ENCODE measurements around the gene SMG1.

SMG1 gene

GRCh38 chr16:18842565-18842964 lies 83.6 kb downstream of the SMG1 start:
- DNase-seq: no peak

- DNase-seq: no peak
These were observed 84.2 kb downstream of the SMG1 start for GRCh38 chr16:18841833-18842525.

DNA sequence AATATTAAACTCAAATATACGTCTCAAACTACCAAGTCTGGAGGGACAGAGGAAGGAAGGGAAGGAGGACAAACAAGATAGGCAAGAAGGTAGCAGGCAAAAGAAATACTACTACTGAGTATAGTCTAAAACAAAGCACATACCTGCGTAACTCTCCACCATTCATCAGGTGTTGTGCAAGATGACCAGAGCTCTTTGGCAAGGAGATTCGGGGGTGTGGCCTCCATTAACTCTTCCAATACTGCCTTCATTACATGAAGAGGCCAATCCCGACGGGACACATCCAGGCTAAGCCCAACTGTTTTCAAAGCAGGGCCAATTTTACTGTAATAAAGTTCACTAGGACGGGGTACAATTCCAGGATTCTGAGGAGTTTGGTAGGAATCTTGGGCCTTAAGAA lies 86.7 kb downstream of the SMG1 start:
- no peak for DNase-seq

- DNase-seq: no peak
These were observed 89.5 kb downstream of the SMG1 start for GRCh38 chr16:18836702-18837101.

DNA sequence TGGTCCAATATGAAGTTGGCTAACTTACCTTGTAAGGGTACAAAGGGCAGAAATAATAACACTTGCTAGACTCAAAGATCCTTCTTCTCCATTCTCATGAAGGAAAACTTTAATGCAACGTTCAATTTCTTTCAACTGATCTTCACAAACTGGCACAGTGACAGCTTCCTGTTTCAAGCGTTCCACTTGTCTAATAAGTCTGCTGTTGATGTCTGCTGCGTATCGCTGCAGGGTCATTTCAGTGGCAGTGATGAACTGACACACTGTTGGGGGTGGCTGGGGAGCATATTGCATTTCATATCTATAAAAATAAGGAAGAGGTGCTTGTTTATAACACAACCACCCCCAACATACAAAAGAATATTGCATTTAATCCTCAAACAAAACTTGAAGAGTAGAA lies 91.3 kb downstream of the SMG1 start:
- DNase-seq: no peak

DNA sequence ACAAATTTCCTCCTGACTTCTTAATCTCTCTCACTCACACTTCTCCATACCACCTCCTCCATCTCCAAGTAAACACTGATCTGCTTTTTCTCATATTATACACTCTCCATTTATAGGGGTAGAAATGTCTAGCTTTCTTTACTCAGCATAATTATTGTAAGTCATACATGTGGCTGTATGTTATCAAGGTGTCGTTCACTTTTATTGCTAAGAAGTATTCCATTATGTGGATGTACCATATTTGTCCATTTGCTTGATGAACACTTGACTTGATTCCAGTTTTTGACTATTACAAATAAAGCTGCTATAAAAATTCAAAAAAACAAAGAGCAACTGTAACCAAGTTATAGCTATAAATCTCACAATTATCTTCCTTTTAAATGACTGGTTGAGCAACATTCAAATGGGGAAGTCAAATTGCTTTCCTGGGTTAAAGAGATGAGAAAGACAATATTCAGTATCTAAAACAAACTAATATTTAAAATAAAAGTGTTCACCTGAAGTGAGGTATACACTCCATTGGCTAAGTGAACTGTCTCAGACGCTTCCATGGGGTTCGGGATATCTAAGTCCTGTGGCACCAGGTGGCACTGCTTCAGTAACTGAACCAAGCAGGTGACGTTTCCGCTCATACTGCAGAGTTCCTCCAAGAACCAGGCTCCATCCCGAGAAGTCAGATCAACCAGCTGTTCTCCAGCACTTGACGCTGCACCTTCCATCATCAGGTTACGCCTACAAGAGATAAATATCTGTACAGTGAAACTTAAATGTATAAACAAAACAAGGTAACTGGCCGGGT lies 92.3 kb downstream of the SMG1 start:
- DNase-seq: no peak

DNA sequence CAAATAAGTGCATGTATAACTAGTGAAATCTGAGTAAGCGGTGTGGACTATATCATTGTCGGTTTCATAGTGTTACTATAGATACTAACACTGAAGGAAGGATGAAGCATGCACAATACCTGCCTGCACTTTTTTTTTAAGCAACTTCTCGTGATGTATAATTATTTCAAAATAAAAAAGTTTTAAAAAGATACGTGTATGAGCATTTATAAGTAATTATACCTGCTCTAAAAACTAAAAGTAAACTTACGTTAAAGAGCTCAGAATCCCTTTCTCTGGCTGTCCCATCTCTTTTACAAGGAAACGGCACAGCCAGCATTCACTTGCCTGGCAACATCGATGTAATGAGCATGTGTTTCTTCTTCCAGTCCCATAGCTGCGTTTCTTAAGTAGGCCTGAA lies 93.6 kb downstream of the SMG1 start:
- DNase-seq: no peak

- DNase-seq: no peak
These were observed 94.2 kb downstream of the SMG1 start for GRCh38 chr16:18832006-18832405.

DNA sequence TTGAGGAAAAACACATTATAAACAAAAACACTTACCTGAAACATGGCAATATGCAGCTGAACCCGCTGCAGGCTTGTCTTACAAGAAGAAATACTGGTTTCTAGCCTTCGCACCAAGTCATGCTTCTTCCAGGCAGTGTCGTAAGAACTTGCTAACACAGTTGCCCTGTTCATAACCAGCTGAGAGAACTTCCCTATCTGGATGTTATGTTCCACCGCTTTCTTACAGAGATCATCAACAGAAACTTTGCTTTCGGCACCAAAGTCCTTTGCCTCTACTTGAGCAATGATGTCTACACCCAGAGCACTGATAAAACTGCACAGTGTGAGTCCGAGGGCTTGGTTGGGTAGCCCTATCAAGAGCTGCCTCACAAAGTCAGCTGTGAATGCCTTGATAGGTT lies 97.0 kb downstream of the SMG1 start:
- no peak for DNase-seq

DNA sequence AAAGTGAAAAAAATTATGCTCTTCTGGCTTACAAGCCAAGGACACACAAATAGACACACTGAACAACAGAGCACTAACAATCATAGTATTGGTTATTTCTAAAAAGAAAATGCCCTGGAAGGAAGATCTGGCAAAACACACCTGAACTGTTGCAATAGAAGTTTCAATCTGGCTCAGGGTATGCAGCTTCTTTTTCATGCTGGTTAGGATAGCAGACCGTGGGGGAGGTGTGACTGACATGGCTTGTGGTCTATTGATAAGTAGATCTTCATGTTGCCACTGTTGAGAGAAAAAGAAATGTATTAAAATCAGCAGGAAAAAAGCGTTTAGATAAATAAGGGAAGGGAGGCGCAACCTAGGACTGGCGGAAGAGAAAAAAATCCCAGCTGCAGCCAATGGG lies 98.3 kb downstream of the SMG1 start:
- DNase-seq: no peak

DNA sequence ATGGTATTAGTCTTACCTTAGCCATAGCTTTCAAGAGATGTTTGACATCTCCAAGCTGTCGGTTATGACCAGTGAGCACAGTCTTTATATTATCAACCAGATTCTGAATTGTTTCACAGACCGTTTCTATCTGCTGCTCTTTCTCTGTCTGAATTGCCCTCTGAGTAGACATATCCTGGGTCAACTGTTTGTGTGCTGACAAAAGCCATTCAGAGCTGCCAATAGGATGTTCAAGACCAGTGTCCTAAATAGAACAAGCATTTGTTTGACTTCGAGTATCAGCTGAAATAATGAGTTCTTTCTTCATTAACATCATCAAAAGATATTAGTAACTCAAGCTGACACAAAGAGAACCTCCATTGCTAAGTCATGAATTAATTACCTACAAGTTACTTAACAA lies 109.9 kb downstream of the SMG1 start:
- no peak for DNase-seq

- DNase-seq: no peak
These were observed 114.3 kb downstream of the SMG1 start for GRCh38 chr16:18811925-18812324.

- DNase-seq: no peak
These were observed 117.0 kb downstream of the SMG1 start for GRCh38 chr16:18809165-18809564.

- no peak for DNase-seq
These were observed 120.9 kb downstream of the SMG1 start for GRCh38 chr16:18805257-18805773.

DNA sequence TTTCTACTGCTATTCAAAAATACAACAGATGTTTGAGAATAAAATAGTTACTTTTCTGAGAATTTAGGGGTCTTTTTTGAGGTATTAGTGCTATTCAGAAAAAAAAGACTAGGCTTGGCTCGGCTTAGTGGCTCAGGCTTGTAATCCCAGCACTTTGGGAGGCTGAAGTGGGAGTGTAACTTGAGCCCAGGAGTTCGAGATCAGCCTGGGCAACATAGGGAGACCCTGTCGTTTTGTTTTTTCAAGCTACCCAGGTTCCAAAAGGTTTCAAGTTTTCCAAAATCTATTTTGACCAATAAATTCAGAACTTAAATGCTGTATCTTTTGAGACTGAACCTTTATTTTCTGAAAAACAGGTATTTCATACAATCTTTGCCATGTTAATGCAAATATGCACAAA lies 121.7 kb downstream of the SMG1 start:
- no peak for DNase-seq

DNA sequence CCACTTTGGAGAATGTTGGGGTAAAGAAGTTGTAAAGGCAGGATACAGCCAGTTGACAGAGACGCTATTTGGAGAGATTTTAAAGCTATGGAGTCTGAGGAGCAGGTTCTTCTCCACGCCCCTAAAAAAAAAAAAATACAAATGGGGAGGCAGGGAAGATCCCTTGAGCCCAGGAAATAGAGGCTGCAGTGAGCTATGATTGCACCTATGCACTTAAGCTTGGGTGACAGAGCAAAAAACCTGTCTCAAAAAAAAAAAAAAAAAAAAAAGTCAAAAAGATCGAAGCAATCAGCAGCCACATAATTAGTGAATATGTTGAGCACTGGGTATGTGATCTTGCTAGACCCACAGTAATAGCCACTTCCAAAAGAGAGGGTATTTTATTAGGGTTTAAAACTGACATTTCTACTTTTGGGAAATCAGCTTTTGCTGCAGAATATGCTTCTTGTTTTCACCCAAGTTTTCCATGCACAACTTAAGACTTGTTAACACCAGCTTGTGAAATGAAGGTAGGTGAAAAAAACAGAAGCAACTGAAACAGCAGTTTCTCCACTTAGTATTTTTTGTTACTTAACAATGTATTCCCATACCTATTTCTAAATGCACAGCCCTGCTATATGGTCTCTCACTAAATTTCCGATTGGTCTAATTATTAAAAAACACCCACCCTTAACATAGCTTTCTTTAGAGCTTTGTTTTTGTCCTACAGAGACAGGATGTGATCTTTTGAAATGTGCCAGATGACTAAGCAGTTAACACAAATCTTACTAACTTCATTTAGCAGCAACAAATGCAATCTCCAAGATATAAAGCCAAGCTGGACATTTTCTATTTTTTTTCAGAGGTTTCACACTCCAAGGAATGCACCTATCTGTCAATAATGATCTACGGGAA lies 122.4 kb downstream of the SMG1 start:
- DNase-seq: no peak

DNA sequence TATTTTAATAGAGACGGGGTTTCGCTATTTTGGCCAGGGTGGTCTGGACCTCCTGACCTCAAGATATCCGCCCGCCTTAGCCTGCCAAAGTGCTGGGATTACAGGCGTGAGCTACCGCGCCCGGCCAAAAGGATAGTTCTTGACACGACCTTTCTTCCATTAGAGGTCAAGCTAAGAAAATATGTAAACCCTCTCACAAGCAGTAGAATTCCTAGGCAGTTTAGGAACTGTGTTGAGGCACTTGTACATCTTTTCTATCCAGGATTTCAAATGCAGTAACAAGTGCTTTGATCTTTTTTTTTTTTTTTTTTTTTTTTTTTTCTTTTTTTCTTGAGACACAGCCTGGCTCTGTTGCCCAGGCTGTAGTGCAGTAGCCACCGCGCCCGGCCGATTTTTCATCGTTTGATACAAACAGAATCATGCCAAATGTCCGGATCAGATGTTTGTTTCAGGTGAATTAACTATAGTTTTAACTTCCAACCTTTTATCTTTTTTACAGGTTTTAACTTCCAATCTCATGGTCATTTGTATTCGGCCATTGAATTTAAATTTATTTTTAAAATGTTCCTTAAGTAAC lies 123.4 kb downstream of the SMG1 start:
- no peak for DNase-seq

DNA sequence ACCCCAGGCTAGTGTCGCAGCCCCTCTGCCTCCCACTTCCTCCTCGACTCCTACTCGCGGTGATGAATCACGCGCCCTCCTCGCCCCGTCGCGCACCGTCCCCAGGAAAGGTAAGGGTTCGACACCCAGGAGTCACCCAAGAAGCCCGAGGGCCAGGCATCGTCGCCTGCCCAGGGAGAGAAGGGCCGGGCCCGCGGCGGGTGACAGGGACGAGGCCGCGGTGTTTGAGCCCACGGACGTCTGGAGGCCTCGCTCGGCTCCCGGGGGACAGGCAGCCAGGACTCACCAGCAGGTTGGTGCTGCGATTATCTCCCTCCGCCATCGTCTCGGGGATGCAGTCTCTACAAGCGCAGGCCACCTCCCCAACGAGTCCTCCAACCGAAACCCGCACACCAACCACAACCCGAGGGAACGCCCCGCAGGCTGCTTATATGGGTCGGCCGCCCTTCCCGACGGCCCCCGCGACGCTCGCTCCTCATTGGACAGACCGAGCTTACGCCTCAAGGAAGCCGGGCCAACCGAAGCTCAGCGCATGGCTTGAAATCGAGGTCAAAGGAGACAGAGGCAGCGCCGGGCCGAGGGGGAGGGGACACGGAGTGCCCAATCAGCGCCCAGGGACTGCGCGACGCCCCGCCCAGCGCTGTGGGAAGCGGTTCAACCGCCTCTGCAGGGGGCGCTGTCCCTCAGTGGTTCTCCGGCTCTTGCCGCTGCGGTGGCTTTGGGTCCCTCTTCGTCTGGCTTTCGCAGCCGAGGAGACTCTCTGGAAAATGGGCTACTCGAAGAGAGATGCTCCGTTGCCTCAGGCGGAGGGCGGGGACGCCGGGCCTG lies 124.8 kb downstream of the SMG1 start, which contains the start of gene ARL6IP1:
TSS of gene ARL6IP1 (minus strand) at position 405 of the 828 bp plus-strand sequence. CDS start at position 322, 83 bp downstream.
- DNase-seq: peak; percentile 100

GRCh38 chr16:18800775-18801144 lies 125.4 kb downstream of the SMG1 start:
- no peak for DNase-seq

- DNase-seq: no peak
These were observed 125.9 kb downstream of the SMG1 start for GRCh38 chr16:18800293-18800692.

GRCh38 chr16:18799500-18799899 lies 126.7 kb downstream of the SMG1 start:
- no peak for DNase-seq

GRCh38 chr16:18797746-18798145 lies 128.5 kb downstream of the SMG1 start:
- no peak for DNase-seq
